GM19452 (cell line): ENCODE measurements around the gene MAPKAP1.
A peak's percentile ranks its signal among the peaks of the same experiment; 100 is the strongest.

Experiments
- ATAC-seq: cut with Tn5 transposase; IDR thresholded peaks from one replicate; pipeline ENCODE4 v1.9.1; 2021; ENCODE audit not compliant: unreplicated experiment

MAPKAP1 gene

DNA sequence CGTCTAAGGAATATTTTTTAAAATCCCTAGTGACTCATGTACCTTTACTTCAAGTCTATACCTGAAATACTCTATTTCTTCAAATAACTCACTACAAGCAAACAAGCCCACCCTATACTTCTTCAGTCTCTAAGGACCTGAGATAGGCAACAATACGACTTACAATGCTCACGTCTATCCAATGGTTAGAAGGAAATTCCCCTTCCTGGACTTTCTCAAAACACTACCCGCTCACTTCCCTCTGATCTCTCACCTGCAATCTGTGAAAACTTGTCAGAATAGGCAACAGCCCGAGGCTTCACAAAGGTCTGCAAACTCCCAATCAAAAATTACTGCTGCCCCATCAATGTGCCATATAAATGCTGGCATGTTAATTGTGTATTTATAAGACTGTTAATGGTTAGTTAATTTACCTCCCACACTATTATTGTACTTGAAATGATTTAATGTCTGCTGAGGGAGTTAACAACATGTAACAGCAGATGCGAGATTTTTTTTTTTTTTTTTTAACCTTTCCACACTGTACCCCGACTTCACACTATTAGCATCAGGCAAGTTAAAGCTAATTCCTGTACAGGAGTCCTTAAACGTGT lies 27.3 kb downstream of the MAPKAP1 start:
- no peak for ATAC-seq

DNA sequence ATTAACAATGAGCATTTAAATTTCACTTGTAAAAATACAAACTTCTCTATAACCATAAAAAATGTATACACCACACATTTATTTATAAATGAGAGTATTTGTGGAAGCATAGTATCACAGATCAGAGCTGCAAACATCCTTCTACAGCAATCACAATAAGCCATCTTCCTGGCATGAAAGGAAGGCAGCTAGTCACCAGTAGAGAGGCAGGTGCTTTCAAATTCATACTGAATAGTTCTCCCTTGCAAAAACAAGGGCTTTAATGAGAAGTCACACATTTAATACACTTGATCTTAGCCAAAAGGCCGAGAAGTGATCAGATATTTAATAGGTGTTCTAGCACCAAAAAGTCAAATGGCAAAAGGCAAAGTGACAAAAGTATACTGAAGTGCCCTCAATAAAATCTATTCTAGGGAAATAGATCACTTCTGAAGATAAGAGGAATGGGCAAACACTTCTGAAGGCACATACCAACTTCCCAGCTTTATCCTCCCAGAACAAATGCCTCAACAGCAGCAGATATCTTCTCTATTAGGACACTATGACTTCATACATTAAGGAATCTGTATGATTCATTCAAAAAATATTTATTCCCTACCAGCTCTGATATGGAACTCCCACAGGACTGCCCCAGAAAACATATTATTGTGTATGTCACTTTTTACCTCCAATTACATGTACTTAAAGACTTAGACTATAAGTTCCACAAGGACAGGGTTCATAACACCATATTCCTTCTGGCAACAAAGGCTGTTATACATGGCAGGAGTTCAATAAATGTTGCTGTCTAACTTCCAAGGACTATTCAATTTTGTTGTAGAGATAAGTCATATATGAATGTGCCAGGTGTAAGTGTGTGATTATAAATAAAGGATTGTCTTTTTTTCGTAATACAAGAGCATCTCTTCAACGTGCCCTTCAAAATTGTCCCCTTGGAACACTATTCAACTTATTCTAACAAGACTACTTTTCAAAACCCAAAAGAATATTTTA lies 31.7 kb downstream of the MAPKAP1 start:
- no peak for ATAC-seq

GRCh38 chr9:125672876-125673275 lies 34.1 kb downstream of the MAPKAP1 start:
- ATAC-seq: no peak

DNA sequence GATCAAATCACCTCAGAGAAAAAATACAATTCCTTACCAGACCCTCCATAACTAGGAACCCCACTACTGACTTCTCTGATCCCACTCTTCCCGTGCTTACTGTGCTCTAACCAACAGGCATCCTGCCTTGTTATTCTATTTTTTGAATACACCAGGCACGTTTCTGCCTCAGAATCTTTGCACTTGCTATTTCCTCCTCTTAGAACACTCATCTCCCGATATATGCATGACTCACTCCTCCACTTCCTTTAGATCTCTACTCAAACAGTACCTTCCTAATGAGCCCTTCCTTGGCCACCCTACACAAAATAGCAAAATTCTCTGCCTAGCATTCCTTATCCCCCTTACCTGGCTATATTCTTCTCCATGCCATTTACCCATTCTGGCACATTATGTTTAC lies 43.9 kb downstream of the MAPKAP1 start:
- no peak for ATAC-seq

DNA sequence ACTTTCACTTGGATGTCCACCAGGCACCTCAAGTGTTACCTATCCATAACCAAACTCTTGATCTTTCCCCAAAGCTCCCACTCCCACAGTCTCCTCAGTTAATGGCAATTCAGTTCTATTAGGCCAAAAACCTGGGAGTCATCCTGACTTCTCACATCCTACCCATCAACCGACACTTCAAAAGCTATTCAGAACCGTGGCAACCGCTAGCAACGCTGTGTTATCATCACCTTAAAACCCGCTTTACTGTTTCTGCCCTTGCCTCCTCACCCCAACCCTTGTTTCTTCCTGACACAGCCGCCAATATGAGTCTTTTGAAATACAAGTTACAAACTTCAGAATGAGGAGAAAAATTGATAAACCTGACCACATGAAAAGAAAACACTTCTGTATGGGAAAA lies 46.5 kb downstream of the MAPKAP1 start:
- no peak for ATAC-seq

DNA sequence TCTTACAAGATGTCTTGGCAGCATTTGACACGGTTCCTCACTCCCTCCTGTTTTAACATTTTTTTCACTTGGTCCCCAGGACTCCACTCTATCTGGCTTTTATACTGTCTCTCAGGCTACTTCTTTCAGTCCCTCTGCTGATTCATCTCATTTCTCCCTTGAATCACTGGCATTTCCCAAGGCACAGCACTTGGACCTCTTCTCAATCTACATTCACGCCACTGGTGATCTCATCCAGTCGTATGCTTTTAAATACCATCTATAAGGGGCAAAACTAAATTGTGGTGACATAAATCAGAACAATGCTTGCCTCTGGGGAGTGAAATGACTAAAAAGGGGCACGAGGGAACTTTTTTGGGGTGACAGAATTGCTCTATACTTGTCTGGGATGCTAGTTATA lies 47.1 kb downstream of the MAPKAP1 start:
- no peak for ATAC-seq

GRCh38 chr9:125659201-125659840 lies 47.7 kb downstream of the MAPKAP1 start:
- no peak for ATAC-seq

- no peak for ATAC-seq
Observed at GRCh38 chr9:125656560-125656959, 50.4 kb downstream of the MAPKAP1 start.

DNA sequence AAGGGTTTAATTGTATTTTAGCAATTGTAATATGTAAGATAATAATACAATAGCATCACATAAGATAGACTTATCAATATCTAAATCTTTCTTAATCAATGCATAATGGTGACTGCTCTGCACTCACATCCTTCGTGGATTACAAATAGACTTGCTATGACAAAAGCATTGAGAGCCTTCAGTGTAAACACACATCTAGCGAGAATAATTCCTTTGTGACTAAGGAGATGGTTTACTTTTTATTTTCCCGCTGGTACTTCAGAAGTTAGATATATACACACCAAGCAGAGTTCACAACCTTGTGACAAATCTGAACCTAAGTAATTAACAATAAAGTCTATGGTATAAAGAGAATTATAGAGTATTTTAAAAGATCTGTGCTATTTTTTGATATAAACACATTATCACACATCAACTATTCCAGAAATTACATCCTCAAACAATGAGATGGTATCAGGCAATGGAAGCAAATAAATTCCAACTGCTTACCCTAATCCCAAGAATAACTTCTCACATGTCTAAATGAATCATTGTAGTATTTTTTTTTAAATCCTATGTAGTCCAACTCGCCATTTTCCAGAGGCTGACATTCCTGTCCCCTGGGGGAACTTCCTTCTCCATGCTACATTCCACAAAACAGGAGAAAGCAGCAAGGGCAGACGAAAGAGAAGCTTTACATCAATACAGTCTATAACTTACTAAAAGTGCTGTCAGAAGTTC lies 51.2 kb downstream of the MAPKAP1 start:
- ATAC-seq: no peak

- ATAC-seq: no peak
Observed at GRCh38 chr9:125655066-125655633, 51.9 kb downstream of the MAPKAP1 start.

- no peak for ATAC-seq
Observed at GRCh38 chr9:125654121-125654520, 52.9 kb downstream of the MAPKAP1 start.

- ATAC-seq: no peak
Observed at GRCh38 chr9:125653325-125653724, 53.7 kb downstream of the MAPKAP1 start.

DNA sequence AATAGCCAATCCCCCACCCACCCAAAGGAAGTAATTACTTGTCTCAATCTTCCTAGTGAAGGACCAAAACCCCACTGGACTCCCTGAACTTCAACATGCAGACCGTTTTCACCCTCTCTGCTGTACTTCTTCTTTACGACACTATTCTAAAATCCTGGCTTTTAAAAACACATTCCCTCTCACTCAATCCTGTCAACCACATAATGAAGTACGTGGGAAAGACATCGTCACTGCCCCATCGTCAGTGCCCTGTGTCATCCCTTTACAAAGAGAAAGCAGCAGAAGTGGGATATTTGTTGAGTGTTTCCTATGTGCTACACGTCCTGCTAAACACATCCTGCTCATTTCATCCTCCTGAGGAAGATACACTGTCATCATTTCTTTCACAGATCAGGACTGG lies 54.2 kb downstream of the MAPKAP1 start:
- no peak for ATAC-seq

GRCh38 chr9:125652233-125652594 lies 54.8 kb downstream of the MAPKAP1 start:
- no peak for ATAC-seq

DNA sequence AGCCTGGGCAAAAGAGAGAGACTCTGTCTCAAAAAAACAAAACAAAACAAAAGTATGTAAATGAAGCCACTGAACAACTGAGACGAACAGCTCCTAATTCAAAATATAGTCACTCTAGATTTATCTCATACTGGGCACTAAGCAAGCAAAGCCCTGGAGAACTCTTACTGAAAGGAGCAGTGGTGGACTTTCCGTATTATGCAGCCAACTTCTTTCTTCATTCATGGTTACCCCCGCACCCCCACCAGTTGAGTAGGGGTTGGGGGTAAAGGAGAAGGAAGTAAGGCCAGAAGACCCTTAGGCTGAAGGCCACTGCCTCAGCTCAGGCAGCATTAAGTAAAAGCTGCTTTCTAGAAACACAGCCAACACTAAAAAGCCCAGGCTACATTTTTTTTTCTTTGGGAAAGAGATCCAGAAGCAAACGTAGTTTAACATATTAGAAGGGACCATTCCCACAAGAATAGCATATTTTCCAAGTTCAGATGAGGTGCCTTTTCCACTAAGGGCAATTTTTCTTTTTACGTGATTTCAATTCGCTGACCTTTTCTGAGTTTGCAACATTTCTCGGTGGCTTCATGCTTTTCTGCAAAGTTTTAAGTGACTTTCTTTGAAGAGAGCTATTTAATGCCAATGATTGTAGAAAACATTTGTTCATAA lies 55.3 kb downstream of the MAPKAP1 start:
- ATAC-seq: no peak

GRCh38 chr9:125650271-125650737 lies 56.7 kb downstream of the MAPKAP1 start:
- peak; percentile 67 for ATAC-seq

DNA sequence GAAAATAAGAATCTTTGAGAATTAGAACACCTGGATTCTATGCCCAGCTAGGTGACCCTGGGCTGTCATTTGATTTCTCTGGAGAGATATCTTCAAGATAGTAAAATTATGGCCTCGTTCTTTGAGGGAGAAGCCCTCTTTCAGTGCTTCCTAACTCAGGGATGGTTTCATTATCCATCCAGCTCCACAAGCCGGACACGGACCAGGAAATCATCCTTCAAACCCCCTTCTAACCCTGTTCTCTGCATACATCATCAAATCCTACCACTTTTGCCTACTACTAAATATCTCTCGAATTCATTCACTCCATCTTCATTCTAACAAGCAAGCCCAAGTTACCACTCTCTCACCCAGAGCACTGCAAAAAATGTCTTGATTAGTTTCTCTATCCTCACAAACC lies 57.2 kb downstream of the MAPKAP1 start:
- no peak for ATAC-seq

- no peak for ATAC-seq
Observed at GRCh38 chr9:125649315-125649714, 57.7 kb downstream of the MAPKAP1 start.

GRCh38 chr9:125648294-125648693 lies 58.7 kb downstream of the MAPKAP1 start:
- no peak for ATAC-seq

DNA sequence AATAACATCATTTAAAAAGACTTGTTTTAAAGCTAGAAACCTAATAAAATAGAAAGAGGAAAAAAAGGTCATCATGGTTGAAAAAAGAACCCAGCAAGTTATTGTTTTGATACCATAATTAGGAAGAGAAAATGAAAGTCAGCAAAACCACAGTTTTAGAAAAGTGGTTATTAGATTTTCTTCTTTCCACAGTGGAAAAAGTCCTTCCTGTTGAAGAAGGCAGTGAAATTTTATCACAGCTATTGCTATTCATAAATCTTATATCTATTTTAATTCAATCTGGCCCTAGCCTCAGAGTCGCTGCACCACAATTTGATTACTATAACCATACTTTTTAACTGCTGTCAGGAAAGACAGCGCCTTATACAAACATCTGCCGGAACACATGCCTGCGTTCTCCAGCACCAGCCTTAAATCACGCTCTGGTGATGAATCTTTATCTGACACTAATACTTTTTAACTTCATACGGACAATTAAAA lies 60.3 kb downstream of the MAPKAP1 start:
- no peak for ATAC-seq
